OCI-LY1 (cell line): ENCODE results near the gene RCAN2.

Experiments
- H2AFZ ChIP-seq: fragments of 200-600 bp; sonication (generic), shearing (Covaris generic); 2 replicates; pipeline ENCODE4 v1.6.0; 2014; ENCODE audit warnings: antibody characterized with exemption, mild to moderate bottlenecking, low read length
- H3F3A ChIP-seq: fragments of 200-600 bp; sonication (generic), shearing (Covaris generic); 2 replicates; pipeline ENCODE4 v1.6.0; 2014; ENCODE audit warnings: mild to moderate bottlenecking, antibody characterized with exemption, low read length, moderate library complexity; ENCODE audit not compliant: insufficient read depth
- H3K27ac ChIP-seq: fragments of 200-600 bp; sonication (generic); 2 replicates; pipeline ENCODE4 v1.5.1; 2014; ENCODE audit warnings: low read length, mixed run types, mild to moderate bottlenecking, low read depth; ENCODE audit not compliant: poor library complexity, severe bottlenecking
- H3K27me3 ChIP-seq: fragments of 200-600 bp; sonication (generic); 2 replicates; pipeline ENCODE4 v1.6.0; 2014; ENCODE audit warnings: antibody characterized with exemption, mild to moderate bottlenecking, low read length, moderate library complexity; ENCODE audit not compliant: insufficient read depth
- H3K36me3 ChIP-seq: fragments of 200-600 bp; sonication (generic); 2 replicates; pipeline ENCODE4 v1.6.1; 2014; ENCODE audit warnings: mild to moderate bottlenecking, antibody characterized with exemption, low read length, moderate library complexity, mixed read lengths; ENCODE audit not compliant: insufficient read depth
- H3K4me1 ChIP-seq: fragments of 200-600 bp; sonication (generic); 2 replicates; pipeline ENCODE4 v1.5.1; 2014; ENCODE audit warnings: mild to moderate bottlenecking, low read length, moderate library complexity; ENCODE audit not compliant: insufficient read depth, severe bottlenecking
- H3K4me2 ChIP-seq: fragments of 200-600 bp; sonication (generic), shearing (Covaris generic); 2 replicates; pipeline ENCODE4 v1.6.1; 2014; ENCODE audit warnings: low read length
- H3K4me3 ChIP-seq: fragments of 200-600 bp; sonication (generic); 2 replicates; pipeline ENCODE4 v1.5.1; 2014; ENCODE audit warnings: low read length, low read depth, mild to moderate bottlenecking, mixed read lengths; ENCODE audit not compliant: poor library complexity, severe bottlenecking
- H3K79me2 ChIP-seq: fragments of 200-600 bp; shearing (Covaris generic); 2 replicates; pipeline ENCODE4 v1.6.1; 2016; ENCODE audit warnings: mixed run types, low read length, mixed read lengths; ENCODE audit not compliant: insufficient read depth
- H3K9ac ChIP-seq: fragments of 200-600 bp; sonication (generic), shearing (Covaris generic); 2 replicates; pipeline ENCODE4 v1.6.1; 2014; ENCODE audit warnings: mild to moderate bottlenecking, low read length, mixed read lengths
- H3K9me2 ChIP-seq: fragments of 200-600 bp; sonication (generic), shearing (Covaris generic); 2 replicates; pipeline ENCODE4 v1.6.1; 2014; ENCODE audit warnings: low read depth, mild to moderate bottlenecking, low read length, mixed read lengths
- H3K9me3 ChIP-seq: fragments of 200-600 bp; shearing (Covaris generic); 2 replicates; pipeline ENCODE4 v1.6.1; 2014; ENCODE audit warnings: low read length, mixed read lengths
- H4K20me1 ChIP-seq: fragments of 200-600 bp; sonication (generic), shearing (Covaris generic); 2 replicates; pipeline ENCODE4 v1.6.0; 2016; ENCODE audit warnings: mild to moderate bottlenecking, low read length; ENCODE audit not compliant: insufficient read depth
- EZH2 ChIP-seq: fragments of 200-600 bp; sonication (generic), shearing (Covaris generic); IDR thresholded peaks from 2 replicates; pipeline ENCODE4 v1.8.0; 2017; ENCODE audit warnings: borderline replicate concordance, mixed run types, mild to moderate bottlenecking, antibody characterized with exemption, low read length, moderate library complexity, mixed read lengths
- TF ChIP-seq, protein P1 (sequence below): fragments of 200-600 bp; sonication (generic), shearing (Covaris generic); IDR thresholded peaks from 2 replicates; pipeline ENCODE4 v1.5.1; 2017; ENCODE audit warnings: mild to moderate bottlenecking, antibody characterized with exemption, low read length, moderate library complexity, mixed read lengths

The RCAN2 gene

DNA sequence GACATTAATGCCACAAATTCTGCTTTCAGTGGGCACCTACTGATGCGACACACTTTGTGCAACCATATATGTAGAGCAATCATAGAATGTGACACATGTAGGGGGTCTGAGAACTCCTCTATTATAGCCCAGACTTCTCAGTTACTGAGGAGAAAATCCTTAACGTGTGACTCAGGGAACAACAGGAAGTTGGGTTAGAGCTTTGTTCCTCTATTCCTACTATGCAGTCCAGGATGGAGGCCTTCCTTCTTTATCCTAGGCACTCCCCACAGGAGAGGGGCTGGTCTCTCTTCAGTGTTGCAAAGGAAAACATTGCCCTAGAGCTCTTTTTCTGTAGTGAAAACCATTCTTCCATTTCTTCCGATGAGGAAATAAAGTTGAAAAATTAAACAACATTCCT is 39.6 kb upstream of the RCAN2 start:
- H3K27me3 ChIP-seq, result no peaks in the 10 kb centered on the region
- no peak for TF ChIP-seq EZH2
- TF ChIP-seq, protein P1, sequence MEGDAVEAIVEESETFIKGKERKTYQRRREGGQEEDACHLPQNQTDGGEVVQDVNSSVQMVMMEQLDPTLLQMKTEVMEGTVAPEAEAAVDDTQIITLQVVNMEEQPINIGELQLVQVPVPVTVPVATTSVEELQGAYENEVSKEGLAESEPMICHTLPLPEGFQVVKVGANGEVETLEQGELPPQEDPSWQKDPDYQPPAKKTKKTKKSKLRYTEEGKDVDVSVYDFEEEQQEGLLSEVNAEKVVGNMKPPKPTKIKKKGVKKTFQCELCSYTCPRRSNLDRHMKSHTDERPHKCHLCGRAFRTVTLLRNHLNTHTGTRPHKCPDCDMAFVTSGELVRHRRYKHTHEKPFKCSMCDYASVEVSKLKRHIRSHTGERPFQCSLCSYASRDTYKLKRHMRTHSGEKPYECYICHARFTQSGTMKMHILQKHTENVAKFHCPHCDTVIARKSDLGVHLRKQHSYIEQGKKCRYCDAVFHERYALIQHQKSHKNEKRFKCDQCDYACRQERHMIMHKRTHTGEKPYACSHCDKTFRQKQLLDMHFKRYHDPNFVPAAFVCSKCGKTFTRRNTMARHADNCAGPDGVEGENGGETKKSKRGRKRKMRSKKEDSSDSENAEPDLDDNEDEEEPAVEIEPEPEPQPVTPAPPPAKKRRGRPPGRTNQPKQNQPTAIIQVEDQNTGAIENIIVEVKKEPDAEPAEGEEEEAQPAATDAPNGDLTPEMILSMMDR, result no peak
- no peak overlapping the region for H3K4me3 ChIP-seq
- H4K20me1 ChIP-seq, result no peaks in the 10 kb centered on the region
- H3K9ac ChIP-seq, result no peak overlapping the region
- H2AFZ ChIP-seq, result no peak overlapping the region
- no peaks in the 10 kb centered on the region for H3K36me3 ChIP-seq
- no peak overlapping the region for H3K27ac ChIP-seq
- no peaks in the 10 kb centered on the region for H3K9me2 ChIP-seq
- H3F3A ChIP-seq, result no peaks in the 10 kb centered on the region
- H3K4me2 ChIP-seq, result no peak overlapping the region
- no peaks in the 10 kb centered on the region for H3K4me1 ChIP-seq
- no peaks in the 10 kb centered on the region for H3K9me3 ChIP-seq
- no peaks in the 10 kb centered on the region for H3K79me2 ChIP-seq

DNA sequence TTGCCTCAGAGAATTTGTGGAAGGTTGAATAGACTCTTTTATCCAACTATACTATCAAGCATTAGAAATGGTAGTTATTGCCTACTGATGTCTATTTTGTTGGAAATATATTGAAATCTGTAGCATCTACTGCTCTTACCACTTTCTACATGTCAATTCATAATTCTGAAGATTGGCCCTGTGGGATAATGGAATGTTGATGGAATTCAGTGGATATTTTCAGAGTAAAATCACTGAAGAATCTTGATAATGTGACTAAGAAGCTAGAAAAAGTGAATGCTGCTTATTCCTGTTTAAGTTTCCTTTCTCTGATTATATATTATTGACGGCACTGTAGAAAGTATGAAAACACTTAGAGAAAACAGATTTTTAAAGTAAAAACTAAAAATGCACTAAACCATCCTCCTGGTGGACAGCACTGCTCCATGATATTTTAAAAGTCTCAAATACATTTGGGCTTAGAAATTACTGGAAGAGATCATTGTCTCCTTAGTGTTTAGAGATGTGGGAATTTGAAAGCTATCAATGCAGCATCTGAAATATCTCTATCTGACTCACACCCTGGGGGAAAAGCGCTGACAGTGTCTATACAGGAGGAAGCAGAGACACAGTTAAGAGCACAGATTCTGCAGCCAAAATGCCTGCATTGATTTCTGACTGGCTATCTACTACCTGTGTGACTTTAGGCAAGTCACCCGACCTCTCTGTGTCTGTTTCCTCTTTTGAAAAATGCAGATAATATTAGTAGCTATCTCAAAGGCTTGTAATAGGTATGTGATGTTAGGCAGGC is 37.9 kb upstream of the RCAN2 start:
- Histone ChIP-seq H3K4me2 (no peak overlapping the region), H2AFZ (no peak overlapping the region), H3K9me3 (no peaks in the 10 kb centered on the region), H3K9ac (no peak overlapping the region), H3K36me3 (no peaks in the 10 kb centered on the region), H3K9me2 (no peaks in the 10 kb centered on the region), H3K79me2 (no peaks in the 10 kb centered on the region), H3K27ac (no peak overlapping the region), H3K27me3 (no peaks in the 10 kb centered on the region), H3K4me3 (no peak overlapping the region), H4K20me1 (no peaks in the 10 kb centered on the region), H3F3A (no peaks in the 10 kb centered on the region), H3K4me1 (no peaks in the 10 kb centered on the region)
- TF ChIP-seq, protein P1, result no peak
- TF ChIP-seq EZH2, result no peak

DNA sequence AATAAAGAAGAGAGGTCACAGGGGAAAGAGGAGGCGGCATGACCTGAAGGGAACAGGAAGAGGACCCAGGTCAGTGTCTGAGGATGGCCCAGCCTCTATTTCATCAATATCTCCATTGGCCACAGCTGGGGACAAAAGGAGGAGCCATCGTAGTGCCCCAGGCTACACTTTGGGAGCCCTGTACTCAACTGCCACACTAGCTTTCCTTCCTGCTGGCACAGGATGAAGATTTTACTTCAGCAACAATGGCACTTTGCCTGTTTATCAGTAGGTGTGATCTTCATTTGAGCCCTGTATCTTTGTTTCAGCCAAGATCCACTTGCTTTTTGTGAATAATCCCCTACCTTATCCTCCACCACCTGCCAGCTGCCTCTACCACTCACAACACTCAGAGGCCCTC is 35.4 kb upstream of the RCAN2 start:
- Histone ChIP-seq H3K79me2 (no peaks in the 10 kb centered on the region), H3K9ac (no peak overlapping the region), H3K27me3 (no peaks in the 10 kb centered on the region), H3K36me3 (no peaks in the 10 kb centered on the region), H3K4me1 (no peaks in the 10 kb centered on the region), H4K20me1 (no peaks in the 10 kb centered on the region), H3K9me2 (no peaks in the 10 kb centered on the region), H3K27ac (no peak overlapping the region), H3F3A (no peaks in the 10 kb centered on the region), H3K9me3 (no peaks in the 10 kb centered on the region), H3K4me3 (no peak overlapping the region), H2AFZ (no peak overlapping the region), H3K4me2 (no peak overlapping the region)
- TF ChIP-seq, protein P1, result no peak
- no peak for TF ChIP-seq EZH2
